ENCODE measurements around the gene SDF4.

GRCh38 chr1:1236945-1237873 is 5.4 kb upstream of the SDF4 start:
- no peak for TF ChIP-seq POLR2A (IDR thresholded peaks at IDR 0.05)
- no peak for TF ChIP-seq CTCF (IDR thresholded peaks at IDR 0.05)
